GM19455 (cell line): Measurements from ENCODE around the gene PADI4.

Experiments used
- ATAC-seq: cut with Tn5 transposase; IDR thresholded peaks from one replicate; pipeline ENCODE4 v1.9.1; 2021; ENCODE audit not compliant: unreplicated experiment

The PADI4 gene, protein sequence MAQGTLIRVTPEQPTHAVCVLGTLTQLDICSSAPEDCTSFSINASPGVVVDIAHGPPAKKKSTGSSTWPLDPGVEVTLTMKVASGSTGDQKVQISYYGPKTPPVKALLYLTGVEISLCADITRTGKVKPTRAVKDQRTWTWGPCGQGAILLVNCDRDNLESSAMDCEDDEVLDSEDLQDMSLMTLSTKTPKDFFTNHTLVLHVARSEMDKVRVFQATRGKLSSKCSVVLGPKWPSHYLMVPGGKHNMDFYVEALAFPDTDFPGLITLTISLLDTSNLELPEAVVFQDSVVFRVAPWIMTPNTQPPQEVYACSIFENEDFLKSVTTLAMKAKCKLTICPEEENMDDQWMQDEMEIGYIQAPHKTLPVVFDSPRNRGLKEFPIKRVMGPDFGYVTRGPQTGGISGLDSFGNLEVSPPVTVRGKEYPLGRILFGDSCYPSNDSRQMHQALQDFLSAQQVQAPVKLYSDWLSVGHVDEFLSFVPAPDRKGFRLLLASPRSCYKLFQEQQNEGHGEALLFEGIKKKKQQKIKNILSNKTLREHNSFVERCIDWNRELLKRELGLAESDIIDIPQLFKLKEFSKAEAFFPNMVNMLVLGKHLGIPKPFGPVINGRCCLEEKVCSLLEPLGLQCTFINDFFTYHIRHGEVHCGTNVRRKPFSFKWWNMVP

DNA sequence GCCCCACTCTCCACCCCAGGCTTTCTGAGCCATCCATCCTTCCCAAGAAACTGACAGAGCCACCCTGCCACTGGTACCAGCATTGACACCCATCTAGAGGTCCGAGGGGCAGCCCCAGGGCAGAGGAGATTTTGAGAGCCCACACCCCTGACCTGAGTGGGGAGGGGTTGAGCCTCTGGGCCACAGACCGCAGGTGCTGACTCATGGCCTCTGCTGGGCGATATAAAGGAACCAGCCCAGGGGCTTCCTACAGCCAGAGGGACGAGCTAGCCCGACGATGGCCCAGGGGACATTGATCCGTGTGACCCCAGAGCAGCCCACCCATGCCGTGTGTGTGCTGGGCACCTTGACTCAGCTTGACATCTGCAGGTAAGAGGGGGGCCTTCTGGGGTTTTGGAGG, at the start of gene PADI4:
TSS of gene PADI4 (plus strand) at position 252 of the 400 bp plus-strand sequence. CDS start at position 278, 26 bp downstream.
- ATAC-seq, result no peak

DNA sequence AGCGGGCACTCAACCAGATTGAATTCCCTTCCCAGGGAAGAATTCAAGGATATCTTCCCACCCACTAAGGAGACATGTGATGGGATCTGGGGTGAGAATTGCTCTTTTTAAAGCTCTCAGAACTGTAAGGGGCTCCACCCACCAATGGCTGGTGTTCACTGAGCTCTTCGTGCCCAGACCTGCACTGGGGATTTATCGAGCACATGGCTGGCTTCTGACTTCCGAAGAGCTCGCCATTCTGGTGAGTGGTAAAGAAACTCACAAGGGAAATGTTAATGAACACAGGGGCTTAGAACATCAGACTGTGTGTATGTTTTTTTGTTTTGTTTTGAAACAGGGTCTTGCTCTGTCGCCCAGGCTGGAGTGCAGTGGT, 49.3 kb upstream of the PADI4 start:
- no peak for ATAC-seq

DNA sequence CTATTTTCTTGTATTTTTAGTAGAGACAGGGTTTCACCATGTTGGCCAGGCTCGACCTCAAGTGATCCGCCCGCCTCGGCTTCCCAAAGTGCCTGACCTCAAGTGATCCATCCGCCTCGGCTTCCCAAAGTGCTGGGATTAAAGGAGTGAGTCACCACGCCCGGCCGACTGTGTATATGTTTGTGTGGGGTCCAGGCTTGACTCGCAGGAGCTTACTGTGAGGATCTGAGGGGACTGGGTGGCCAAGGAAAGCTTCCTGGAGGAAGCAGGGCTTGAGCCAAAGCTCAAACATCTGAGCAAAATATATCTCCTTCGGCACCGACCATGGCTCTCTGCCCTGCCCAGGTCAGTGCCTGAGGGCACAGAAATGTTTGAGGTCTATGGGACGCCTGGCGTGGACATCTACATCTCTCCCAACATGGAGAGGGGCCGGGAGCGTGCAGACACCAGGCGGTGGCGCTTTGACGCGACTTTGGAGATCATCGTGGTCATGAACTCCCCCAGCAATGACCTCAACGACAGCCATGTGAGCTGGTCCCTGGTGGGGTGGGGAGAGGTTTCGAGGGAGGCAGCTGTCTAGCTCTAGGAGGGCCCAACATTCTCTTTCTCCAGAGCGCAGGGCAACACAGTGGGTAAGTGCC, 48.6 kb upstream of the PADI4 start:
- ATAC-seq, result no peak

DNA sequence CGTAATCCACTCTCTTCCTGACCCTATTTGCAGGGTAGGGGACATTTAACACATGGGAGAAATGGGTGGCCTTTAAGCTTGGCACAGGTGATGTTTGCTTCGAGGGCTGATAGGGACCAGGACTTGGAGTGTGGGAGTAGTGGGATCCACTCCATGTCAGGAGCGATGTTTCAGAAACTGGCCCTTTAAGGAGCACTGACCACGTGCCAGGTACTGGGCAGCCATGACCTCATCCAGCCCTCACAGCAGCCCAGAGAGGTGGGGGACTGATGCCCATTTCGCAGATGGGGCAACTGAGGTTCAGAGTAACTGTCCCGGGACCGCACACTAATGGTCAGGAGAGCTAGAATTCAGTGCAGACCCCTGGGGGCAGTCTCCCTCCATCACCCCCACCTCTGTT, 47.7 kb upstream of the PADI4 start:
- ATAC-seq, result no peak

DNA sequence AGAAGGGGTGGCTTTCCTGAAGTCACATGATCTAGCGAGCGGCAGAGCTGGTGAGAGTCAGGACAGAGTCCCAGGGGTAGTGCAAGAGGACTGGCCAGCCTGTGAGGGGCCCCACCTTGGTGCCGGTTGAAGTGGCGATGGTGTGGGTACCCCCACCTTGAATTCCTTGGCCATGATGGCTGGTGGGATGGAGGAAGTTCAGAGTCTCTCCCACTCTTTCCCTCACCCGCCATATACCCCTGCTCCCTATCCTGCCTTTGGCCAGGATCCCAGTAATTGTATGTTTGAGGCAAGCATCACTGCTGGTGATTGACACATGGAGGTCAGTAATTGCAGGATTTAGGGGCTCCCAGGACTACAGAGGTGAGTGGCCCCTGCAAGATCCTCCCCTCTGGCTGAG, 47.3 kb upstream of the PADI4 start:
- no peak for ATAC-seq

DNA sequence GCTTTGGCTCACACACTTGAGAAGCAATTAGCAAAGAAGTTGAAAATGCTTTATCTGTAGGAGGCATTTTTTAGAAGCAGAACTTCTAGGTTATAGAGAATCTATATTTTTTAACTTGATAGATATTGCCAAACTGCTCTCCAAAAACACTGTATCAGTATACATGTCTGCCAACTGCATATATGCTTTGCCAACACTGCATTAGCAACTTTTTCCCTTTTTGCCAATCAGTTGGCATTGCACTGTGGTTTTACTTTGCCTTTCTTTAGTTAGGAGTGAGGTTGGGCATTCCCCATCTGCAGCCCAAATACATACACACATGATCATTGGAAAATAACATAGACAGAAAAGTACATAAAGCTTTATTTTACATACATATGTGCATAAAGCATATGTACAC, 44.1 kb upstream of the PADI4 start:
- ATAC-seq, result no peak

DNA sequence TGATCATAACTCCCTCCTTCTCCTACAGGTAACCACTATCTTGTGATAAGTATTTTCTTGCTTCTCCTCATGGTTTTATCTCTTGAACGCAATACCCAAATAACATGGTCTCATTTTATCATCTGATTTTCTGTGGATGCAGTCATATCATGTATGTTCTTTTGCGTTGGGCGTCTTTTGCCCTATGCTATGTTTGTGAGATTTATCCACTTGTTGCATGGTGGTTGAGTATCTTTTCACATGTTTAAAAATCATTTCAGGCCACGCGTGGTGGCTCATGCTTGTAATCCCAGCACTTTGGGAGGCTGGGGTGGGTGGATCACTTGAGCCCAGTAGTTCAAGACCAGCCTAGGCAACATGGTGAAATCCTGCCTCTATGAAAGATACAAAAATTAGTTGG, 43.5 kb upstream of the PADI4 start:
- ATAC-seq, result no peak

DNA sequence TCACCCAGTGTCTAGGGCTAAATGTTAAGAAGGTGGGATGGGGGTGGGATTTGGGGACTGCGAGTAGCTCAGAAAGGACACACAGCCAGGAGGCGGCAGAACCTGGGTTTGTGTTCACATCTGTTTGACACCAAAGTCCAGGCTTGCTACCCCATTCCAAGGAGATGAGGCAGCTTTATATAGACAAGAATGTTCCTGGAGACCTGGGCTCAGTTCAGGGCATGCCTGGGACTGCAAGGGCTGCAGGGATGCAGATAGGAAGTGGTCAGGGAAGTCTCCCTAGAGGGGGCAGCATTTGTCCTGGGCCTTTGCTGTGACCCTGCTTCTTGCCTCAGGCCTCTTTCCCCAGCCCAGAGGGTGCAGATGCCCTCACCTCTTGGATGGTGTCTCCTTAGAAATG, 42.8 kb upstream of the PADI4 start:
- no peak for ATAC-seq

DNA sequence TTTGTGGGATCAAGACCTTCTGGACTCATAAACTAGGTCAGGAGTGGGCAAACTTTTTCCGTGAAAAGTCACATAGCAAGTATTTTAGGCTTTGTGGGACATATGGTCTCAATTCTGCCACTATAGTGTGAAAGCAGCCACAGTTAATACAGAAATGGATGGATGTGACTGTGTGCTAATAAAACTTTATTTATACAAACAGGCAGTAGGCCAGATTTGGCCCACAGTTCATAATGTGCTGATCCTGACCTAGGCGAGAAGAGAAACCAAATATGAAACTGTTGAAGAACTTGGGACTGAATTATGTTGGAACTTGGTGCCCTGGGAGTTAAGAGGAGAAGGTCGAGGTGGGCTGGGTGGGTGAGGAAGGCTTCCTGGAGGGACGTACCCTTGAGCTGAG, 42.0 kb upstream of the PADI4 start:
- ATAC-seq, result no peak

DNA sequence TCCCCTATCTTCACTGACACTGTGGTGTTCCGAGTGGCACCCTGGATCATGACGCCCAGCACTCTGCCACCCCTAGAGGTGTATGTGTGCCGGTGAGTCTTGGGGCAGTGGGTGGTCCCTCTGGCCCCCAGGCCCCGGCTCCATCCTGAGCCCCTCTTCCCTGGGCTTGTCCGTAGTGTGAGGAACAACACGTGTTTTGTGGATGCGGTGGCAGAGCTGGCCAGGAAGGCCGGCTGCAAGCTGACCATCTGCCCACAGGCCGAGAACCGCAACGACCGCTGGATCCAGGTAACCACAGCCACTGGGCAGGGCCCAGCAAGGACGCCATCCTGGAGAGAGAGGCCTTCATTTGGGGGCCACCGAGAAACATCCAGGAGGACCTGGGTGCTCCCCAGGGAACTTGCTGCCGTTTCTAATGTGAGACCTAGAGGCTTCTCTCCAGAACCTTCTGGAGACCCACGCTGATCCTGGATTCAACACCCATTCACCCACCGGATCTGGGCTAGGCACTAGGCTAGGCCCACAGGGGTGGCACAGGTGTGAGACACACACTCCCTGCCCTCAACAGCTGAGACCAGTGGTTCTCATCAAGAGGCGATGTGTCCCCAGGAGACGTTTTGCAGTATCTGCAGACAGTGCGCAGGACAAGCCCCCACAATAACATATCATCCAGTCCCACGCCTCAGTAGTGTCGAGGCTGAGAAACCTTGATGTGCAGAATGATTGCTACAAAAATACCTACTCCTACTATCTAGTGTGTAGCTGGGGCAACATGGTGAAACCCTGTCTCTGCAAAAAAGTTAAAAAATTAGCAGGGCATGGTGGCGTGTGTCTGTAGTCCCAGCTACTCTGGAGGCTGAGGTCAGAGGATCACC, 36.9 kb upstream of the PADI4 start:
- ATAC-seq, result no peak

DNA sequence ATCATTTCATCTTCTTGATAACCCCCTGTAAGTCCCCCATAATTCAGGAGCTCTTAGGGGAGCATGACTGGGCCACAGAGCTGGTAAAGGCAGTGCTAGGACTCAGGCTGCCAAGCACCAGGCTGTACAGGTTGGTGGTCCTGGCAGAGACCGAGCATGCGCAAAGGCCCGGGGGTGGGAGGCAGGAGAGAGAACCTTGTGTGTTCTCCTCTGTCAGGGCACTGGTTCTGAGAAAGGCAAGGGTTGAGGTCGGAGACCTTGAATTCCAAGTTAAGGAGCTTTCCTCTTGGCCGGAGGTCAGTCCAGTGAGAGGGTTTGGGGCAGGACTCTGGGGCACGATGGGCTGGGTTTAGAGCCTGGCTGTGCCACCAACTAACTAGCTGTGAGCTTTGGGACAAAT, 35.9 kb upstream of the PADI4 start:
- no peak for ATAC-seq

DNA sequence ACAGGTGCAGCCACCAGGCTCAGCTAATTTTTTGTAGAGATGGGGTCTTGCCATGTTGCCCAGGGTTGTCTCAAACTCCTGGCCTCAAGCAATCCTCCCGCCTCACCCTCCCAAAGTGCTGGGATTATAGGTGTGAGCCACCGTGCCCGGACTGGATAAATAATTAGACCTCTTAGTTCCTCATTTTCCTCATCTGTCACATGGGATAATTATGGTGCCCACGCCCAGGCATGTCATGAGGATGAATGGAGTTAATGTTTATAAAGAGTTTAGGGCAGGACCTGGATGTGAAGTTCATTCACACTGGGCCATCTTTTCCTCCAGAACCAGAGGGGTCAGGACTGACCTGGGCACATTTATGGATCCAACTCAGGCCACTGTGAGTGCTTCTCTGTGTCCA, 35.4 kb upstream of the PADI4 start:
- no peak for ATAC-seq

DNA sequence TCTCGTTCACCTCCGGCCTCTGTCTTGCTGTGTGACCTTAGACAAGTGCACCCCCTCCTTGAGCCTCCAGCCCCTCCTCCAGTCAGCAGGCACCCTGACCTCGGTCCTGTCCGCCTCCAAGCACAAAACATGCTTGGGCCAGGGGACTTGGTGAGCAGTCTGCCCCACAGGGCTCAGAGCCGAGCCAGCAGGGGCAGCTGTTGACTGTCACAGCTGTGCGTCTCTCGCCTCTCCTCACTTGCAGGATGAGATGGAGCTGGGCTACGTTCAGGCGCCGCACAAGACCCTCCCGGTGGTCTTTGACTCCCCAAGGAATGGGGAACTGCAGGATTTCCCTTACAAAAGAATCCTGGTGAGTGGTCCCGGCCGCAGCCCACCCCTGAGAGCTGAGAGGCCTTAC, 34.9 kb upstream of the PADI4 start:
- no peak for ATAC-seq

DNA sequence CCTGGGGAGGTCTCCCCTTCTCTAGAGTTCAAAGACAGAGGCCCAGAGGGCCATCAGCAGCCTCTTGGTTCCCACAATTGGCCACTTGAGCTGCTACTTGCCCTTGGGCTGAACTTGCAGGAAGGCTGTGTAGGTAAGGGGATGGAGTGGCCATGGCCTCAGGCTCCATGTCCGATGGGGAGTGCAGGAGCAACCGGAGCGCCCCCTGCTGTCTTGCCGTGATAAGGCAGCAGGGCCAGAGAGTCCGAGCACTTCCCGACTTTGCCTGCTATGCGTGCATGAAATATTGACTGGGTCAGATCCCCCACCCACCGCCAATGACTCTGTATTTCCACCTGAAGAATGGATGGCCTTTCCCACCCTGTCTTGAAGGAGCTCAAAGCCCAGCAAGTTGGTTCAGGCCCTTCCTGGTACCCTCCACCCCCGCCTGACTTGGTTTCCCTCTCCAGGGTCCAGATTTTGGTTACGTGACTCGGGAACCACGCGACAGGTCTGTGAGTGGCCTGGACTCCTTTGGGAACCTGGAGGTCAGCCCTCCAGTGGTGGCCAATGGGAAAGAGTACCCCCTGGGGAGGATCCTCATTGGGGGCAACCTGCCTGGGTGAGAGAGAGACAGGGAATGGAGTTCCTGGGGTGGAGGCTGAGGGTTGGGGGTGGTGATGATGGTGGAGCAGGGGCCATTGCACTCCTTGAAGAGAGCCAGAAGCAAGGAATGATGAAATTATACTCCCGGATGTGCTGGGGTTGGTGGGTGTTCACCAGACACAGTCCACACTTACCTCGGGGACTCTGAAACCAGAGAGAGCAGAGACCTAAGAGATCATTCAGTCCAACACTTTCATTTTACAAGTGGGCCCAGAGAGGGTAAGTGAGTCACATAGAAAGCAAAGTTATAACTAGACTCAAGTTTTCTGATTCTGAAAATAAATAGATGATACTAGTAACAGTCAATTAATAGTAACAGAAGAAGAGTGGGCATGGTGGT, 33.5 kb upstream of the PADI4 start:
- peak; percentile 71 for ATAC-seq

DNA sequence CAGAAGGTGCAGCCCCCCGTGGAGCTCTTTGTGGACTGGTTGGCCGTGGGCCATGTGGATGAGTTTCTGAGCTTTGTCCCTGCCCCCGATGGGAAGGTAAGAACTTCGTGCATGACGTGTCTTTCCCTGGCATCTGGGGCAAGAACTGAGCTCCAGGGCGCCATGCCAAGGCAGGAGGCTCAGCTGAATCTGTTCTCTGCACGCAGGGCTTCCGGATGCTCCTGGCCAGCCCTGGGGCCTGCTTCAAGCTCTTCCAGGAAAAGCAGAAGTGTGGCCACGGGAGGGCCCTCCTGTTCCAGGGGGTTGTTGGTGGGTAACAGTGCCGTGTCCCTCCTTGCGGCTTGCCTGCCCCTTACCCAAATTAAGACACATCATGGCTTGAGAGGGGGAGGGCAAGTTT, 31.4 kb upstream of the PADI4 start:
- ATAC-seq, result no peak

DNA sequence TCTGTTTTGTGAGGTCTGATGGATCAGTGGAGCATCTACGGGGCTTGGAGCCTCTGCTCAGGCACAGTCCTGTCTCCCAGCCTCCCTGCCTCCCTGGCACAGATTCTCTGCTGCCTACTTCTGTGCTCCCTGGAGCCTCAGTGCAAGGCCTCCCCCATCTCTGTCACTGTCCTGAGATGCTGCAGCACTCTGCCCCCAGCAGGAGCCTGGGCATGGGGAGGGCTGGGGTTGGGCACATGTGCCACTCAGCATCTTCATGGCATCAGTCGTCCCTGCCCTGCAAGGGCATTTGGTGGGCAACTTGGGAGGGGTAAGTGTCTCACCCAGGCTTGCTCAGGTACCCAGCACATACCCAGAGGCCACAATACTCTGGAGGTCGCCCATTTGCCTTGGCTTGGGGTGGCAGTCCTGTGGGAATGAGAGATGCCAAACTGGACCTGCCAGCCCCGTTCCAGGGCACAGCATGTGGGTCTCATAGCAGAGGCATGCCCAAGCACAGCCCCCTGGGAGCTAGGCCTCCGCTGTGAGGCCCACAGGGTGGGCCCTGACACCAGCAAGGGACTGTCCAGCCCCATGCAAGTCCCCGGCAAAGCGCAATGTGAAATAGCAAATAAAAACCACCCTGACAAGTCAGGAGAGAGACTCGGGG, 30.4 kb upstream of the PADI4 start:
- no peak for ATAC-seq

DNA sequence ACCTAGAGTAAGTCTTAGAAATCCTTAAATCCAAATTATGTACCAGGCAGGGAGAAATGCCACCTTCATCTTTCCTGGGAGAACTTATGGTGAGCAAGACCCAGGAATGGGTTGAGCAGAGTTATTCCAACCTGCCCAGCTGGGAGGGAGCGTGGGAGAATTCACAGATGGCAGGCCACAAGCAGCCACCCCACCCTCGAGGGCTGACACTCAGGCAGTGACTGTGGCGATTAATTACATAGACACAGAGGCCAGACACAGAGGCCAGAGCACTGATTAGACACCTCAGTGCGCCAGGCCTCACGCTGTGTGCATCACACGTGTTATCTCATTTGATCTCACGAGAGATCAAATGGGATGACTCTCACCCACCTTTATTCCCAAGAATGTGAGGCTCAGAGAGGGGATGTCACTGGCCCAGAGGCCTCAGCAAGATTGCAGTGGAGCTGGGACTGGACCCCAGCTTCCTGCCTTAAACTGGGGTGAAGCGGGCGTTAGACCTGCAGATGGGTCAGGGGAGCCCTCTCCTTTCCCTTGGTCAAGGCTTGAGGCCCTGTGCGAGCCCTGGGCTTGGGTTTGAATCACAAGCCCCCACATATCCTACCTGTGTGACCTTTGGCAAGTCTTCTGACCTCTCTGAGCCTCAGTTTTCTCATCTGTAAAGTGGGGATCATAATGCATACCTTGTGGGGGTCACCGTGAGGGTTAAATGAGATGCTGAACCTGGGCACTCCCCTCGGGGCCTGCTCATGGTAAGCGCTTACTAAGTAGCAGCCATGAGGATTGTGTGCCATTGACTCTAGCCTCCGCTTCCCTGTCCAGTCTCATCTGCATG, 28.8 kb upstream of the PADI4 start:
- ATAC-seq, result no peak

DNA sequence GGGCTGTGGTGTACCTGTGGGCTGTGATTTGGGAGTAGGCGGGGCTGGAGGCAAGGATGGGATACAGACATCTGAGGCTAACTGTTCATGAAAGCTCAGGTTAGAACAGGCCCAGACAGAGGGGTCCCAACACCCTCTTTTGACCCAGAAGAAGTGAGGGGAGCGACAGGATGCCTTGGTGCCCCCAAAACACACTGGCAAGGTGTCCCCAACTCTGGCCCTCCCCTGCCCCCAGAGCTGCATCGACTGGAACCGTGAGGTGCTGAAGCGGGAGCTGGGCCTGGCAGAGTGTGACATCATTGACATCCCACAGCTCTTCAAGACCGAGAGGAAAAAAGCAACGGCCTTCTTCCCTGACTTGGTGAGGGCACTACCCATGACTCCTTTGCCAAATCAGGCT, 27.6 kb upstream of the PADI4 start:
- no peak for ATAC-seq

DNA sequence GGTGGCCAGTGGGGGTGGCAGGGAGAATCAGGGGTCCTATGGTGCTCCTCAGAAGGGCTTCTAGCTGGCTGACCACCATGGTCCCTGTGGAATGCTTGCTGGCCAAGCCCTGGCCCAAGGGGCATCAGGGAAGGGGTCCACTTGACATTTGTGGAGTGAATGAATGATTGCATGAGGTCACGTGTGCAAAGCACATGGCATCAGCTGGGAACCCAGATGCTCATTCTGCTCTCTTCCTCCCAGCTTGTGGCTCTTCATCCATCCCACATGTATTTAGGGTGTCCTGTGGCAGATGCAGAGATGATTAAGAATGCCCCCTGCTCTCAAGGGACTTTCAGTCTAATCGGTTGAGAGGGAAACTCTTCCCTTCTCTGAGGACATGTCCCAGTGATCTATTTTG, 27.1 kb upstream of the PADI4 start:
- ATAC-seq, result no peak
